Adipocyte (in vitro differentiated cells): ENCODE results near the gene MAP2K4.

ENCODE experiments used
- DNase-seq: peaks from one replicate; pipeline ENCODE4 v3.0.0-alpha.2; 2015; ENCODE audit warnings: low read depth
- H3K27me3 ChIP-seq: replicated peaks from 2 replicates; pipeline ENCODE4 v1.7.0; 2013; ENCODE audit warnings: mild to moderate bottlenecking, low read length, moderate library complexity; ENCODE audit not compliant: control insufficient read depth, insufficient read depth
- H3K36me3 ChIP-seq: 2 replicates; pipeline ENCODE4 v1.7.0; 2013; ENCODE audit warnings: low read length, mild to moderate bottlenecking, moderate library complexity; ENCODE audit not compliant: control insufficient read depth, insufficient read depth, severe bottlenecking
- H3K4me1 ChIP-seq: 2 replicates; pipeline ENCODE4 v1.7.0; 2013; ENCODE audit warnings: mild to moderate bottlenecking, low read length, moderate library complexity; ENCODE audit not compliant: control insufficient read depth, insufficient read depth
- H3K4me3 ChIP-seq: 2 replicates; pipeline ENCODE4 v1.7.0; 2013; ENCODE audit warnings: mild to moderate bottlenecking, low read length, moderate library complexity
- H3K9ac ChIP-seq: 2 replicates; pipeline ENCODE4 v1.7.0; 2013; ENCODE audit warnings: mild to moderate bottlenecking, low read length, moderate library complexity
- H3K9me3 ChIP-seq: 2 replicates; pipeline ENCODE4 v1.7.0; 2013; ENCODE audit warnings: mild to moderate bottlenecking, low read length, moderate library complexity; ENCODE audit not compliant: control insufficient read depth

Gene MAP2K4

GRCh38 chr17:12058535-12058934 is 37.9 kb downstream of the MAP2K4 start:
- peaks cover 5% of the 10 kb centered on the region for H3K4me1 ChIP-seq
- no peak overlapping the region for H3K9ac ChIP-seq
- H3K27me3 ChIP-seq, result no peaks in the 10 kb centered on the region
- no peak for DNase-seq
- peaks cover 14% of the 10 kb centered on the region for H3K36me3 ChIP-seq
- no peaks in the 10 kb centered on the region for H3K9me3 ChIP-seq
- no peak overlapping the region for H3K4me3 ChIP-seq

- no peaks in the 10 kb centered on the region for H3K9me3 ChIP-seq
- no peak overlapping the region for H3K9ac ChIP-seq
- peaks cover under 1% of the 10 kb centered on the region for H3K4me1 ChIP-seq
- H3K27me3 ChIP-seq, result no peaks in the 10 kb centered on the region
- peaks cover 21% of the 10 kb centered on the region for H3K36me3 ChIP-seq
- H3K4me3 ChIP-seq, result no peak overlapping the region
- DNase-seq, result no peak
These were observed 41.6 kb downstream of the MAP2K4 start for GRCh38 chr17:12062249-12062648.

GRCh38 chr17:12064395-12064794 is 43.7 kb downstream of the MAP2K4 start:
- no peaks in the 10 kb centered on the region for H3K9me3 ChIP-seq
- H3K4me1 ChIP-seq, result no peaks in the 10 kb centered on the region
- no peak overlapping the region for H3K9ac ChIP-seq
- peaks cover 25% of the 10 kb centered on the region for H3K36me3 ChIP-seq
- no peak for DNase-seq
- no peaks in the 10 kb centered on the region for H3K27me3 ChIP-seq
- no peak overlapping the region for H3K4me3 ChIP-seq

- no peak for DNase-seq
- Histone ChIP-seq H3K9ac (no peak overlapping the region), H3K4me3 (no peak overlapping the region), H3K36me3 (peaks cover 29% of the 10 kb centered on the region), H3K4me1 (peaks cover 2% of the 10 kb centered on the region), H3K27me3 (no peaks in the 10 kb centered on the region), H3K9me3 (no peaks in the 10 kb centered on the region)
These were observed 46.8 kb downstream of the MAP2K4 start for GRCh38 chr17:12067485-12067884.

DNA sequence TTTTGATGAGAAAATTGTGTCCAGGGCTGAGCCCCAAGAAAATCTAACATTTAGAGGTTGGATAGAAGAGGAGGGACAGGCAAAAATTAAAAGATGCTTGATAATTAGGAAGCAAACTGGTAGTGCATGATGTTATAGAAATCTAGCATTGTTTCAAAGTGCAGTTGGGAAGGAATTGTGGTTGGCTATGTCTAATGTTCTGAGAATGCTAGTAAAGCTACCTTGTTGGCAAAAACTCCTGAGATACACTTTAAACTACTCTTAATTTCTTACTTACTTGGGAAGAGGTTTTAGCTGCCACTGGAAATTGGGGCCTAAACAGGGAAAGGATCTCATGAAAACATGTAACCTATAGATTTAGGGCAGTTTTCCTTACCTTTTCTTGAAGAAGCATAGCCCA is 48.3 kb downstream of the MAP2K4 start:
- Histone ChIP-seq H3K4me1 (peaks cover 2% of the 10 kb centered on the region), H3K27me3 (no peaks in the 10 kb centered on the region), H3K36me3 (peaks cover 26% of the 10 kb centered on the region), H3K9me3 (no peaks in the 10 kb centered on the region), H3K9ac (no peak overlapping the region), H3K4me3 (no peak overlapping the region)
- no peak for DNase-seq

DNA sequence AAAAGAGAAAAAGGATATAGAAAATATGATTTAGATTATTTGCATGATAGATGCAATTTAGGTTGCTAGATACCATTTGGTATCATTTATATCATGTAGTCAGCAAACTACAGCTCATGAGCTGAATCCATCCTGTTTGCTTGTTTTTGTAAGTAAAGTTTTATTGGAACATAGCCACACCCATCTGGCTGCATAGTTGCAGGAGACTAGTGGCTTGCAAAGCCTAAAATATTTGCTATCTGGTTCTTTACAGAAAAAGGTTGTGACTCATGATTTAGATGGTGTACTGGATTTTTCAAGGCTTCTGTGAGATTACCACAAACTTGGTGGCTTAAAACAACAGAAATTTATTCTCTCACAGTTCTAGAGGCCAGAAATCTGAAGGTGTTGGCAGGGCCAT is 49.9 kb downstream of the MAP2K4 start:
- H3K4me1 ChIP-seq, result peaks cover 2% of the 10 kb centered on the region
- no peak overlapping the region for H3K4me3 ChIP-seq
- H3K36me3 ChIP-seq, result peaks cover 16% of the 10 kb centered on the region
- H3K9ac ChIP-seq, result no peak overlapping the region
- H3K9me3 ChIP-seq, result no peaks in the 10 kb centered on the region
- DNase-seq, result peak; percentile 54
- H3K27me3 ChIP-seq, result no peaks in the 10 kb centered on the region

- Histone ChIP-seq H3K4me3 (no peak overlapping the region), H3K27me3 (no peaks in the 10 kb centered on the region), H3K9me3 (no peaks in the 10 kb centered on the region), H3K9ac (no peak overlapping the region), H3K36me3 (peaks cover 18% of the 10 kb centered on the region), H3K4me1 (peaks cover 6% of the 10 kb centered on the region)
- DNase-seq, result no peak
These were observed 53.7 kb downstream of the MAP2K4 start for GRCh38 chr17:12074346-12074745.

GRCh38 chr17:12077773-12078172 is 57.1 kb downstream of the MAP2K4 start:
- Histone ChIP-seq H3K4me1 (peaks cover 7% of the 10 kb centered on the region), H3K9me3 (no peaks in the 10 kb centered on the region), H3K36me3 (peaks cover 18% of the 10 kb centered on the region), H3K27me3 (no peaks in the 10 kb centered on the region), H3K4me3 (no peak overlapping the region), H3K9ac (no peak overlapping the region)
- DNase-seq, result no peak

- Histone ChIP-seq H3K36me3 (peaks cover 18% of the 10 kb centered on the region), H3K27me3 (no peaks in the 10 kb centered on the region), H3K4me3 (no peak overlapping the region), H3K4me1 (peaks cover 7% of the 10 kb centered on the region), H3K9me3 (no peaks in the 10 kb centered on the region), H3K9ac (no peak overlapping the region)
- peak; percentile 74 for DNase-seq
These were observed 58.1 kb downstream of the MAP2K4 start for GRCh38 chr17:12078791-12079190.

GRCh38 chr17:12081720-12082119 is 61.0 kb downstream of the MAP2K4 start:
- Histone ChIP-seq H3K9me3 (no peaks in the 10 kb centered on the region), H3K36me3 (peaks cover 18% of the 10 kb centered on the region)

GRCh38 chr17:12085076-12085949 is 64.6 kb downstream of the MAP2K4 start:
- Histone ChIP-seq H3K27me3 (no peaks in the 10 kb centered on the region), H3K9ac (no peak overlapping the region), H3K36me3 (peaks cover 6% of the 10 kb centered on the region), H3K4me3 (no peak overlapping the region), H3K4me1 (peaks cover 13% of the 10 kb centered on the region), H3K9me3 (no peaks in the 10 kb centered on the region)
- no peak for DNase-seq

More at GRCh38 chr17:12081720-12082119, 61.0 kb downstream of the MAP2K4 start:
- peaks cover 7% of the 10 kb centered on the region for H3K4me1 ChIP-seq
- H3K9ac ChIP-seq, result no peak overlapping the region
- no peak overlapping the region for H3K4me3 ChIP-seq
- DNase-seq, result no peak
- H3K27me3 ChIP-seq, result no peaks in the 10 kb centered on the region
